Measurements from ENCODE around the gene FBN2. TPM values are rescaled to one million over a fixed set of nuclear protein-coding genes. Genes with fewer than 3 reads are reported as not detected.

The FBN2 gene
- total RNA-seq, 1 experiment from 2014 or later: 0.42 TPM

DNA sequence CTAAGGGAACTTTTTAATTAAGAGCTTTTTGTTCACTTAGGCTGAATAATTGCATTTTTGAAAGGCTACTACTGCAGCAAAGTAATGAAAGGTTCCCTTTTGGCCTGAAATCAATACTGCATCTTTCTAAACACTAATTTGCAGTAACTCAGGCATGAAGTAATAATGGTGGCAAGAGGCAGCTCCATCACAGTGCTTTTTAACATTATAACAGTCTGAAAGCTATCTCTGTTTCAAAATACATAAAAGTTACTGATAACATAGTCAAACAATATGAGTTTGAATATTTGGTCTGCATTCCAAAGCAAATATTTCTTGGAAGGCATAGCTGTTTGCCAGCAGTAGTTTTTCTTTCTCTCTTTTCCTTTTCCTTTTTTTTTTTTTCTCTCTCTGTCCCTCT is 113.4 kb downstream of the FBN2 start:
- POLR2A ChIA-PET: no interaction called here
- CTCF ChIA-PET: no interaction called here
- no TSS peak for BruUV-seq (replicated peaks)

DNA sequence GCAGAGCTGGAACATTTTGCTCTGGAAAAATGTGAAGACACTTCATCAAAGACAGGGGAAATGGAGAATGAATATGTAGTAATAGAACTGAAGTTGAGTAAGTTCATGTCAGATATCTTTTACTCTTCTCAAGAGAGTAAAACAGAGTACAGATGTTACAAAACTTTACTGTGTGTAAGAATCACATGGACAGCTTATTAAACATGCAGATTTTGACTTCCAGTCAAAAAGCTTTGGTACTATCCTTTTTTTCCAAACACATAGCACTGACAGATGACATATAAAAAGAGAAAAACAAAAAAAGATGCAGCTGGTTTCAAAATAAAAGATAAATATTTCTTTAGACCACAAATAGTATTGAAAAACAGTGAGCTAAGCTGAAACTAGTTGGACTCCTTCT is 115.4 kb downstream of the FBN2 start:
- ChIA-PET CTCF (no interaction called here), POLR2A (no interaction called here), RAD21 (ENCODE audit: low non-redundant PET in 1 of 2, low total read pairs in 2 of 2, uncharacterized antibody in 2 of 2, unreplicated experiment in 2 of 2) (no interaction called here)
- no peaks in the 10 kb centered on the region for H3K36me3 ChIP-seq (ENCODE audit: control insufficient read depth in 1 of 2, insufficient read depth in 2 of 2, low read length in 2 of 2)
- H2AFZ ChIP-seq (ENCODE audit: low read depth, low read length, poor library complexity, severe bottlenecking): no peak overlapping the region
- BruUV-seq (replicated peaks): no TSS peak
- H3K9me3 ChIP-seq (ENCODE audit: control insufficient read depth in 1 of 2, insufficient read depth in 1 of 2, low read depth in 1 of 2, low read length in 2 of 2): no peaks in the 10 kb centered on the region
- H3K4me3 ChIP-seq (replicated peaks in 1 of 2; ENCODE audit: low read depth in 1 of 2, low read length in 2 of 2): no peak overlapping the region
- H3K9me2 ChIP-seq (ENCODE audit: insufficient read depth): no peaks in the 10 kb centered on the region
- no peaks in the 10 kb centered on the region for H3K79me2 ChIP-seq (ENCODE audit: insufficient read depth, low read length)
- no peak for ATAC-seq
- H3K4me2 ChIP-seq (ENCODE audit: low read length): no peak overlapping the region
- DNase-seq (ENCODE audit: low read depth, low spot score): no peak
- H3K9ac ChIP-seq (ENCODE audit: low read length): no peak overlapping the region
- no peaks in the 10 kb centered on the region for H3K4me1 ChIP-seq (ENCODE audit: control insufficient read depth in 1 of 2, insufficient read depth in 2 of 2, low read length in 2 of 2)
- H4K20me1 ChIP-seq (ENCODE audit: insufficient read depth): no peaks in the 10 kb centered on the region
- no peak overlapping the region for H3K27ac ChIP-seq (ENCODE audit: low read depth, low read length)
- intact Hi-C loops (cut with micrococcal nuclease): no loop called here
- no peaks in the 10 kb centered on the region for H3K27me3 ChIP-seq (ENCODE audit: insufficient read depth, low read length)
- no peak for TF ChIP-seq CEBPB (IDR thresholded peaks at IDR 0.05; ENCODE audit: low read depth)
- TF ChIP-seq SP1 (IDR thresholded peaks at IDR 0.05; ENCODE audit: low read depth): no peak
- TF ChIP-seq SRF (IDR thresholded peaks at IDR 0.05; ENCODE audit: low read depth): no peak
- no peak for TF ChIP-seq EGR1 (IDR thresholded peaks at IDR 0.05; ENCODE audit: low read depth)
- no peak for TF ChIP-seq EZH2phosphoT487 (IDR thresholded peaks at IDR 0.05; ENCODE audit: borderline replicate concordance)
- no peak for TF ChIP-seq TCF7L2 (IDR thresholded peaks at IDR 0.05; ENCODE audit: borderline replicate concordance, extremely low read depth, insufficient read depth, insufficient read length)
- TF ChIP-seq, protein P1, sequence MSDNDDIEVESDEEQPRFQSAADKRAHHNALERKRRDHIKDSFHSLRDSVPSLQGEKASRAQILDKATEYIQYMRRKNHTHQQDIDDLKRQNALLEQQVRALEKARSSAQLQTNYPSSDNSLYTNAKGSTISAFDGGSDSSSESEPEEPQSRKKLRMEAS (IDR thresholded peaks at IDR 0.05): no peak
- TF ChIP-seq RAD21 (IDR thresholded peaks at IDR 0.05; ENCODE audit: low read depth): no peak
- TF ChIP-seq, protein P2, sequence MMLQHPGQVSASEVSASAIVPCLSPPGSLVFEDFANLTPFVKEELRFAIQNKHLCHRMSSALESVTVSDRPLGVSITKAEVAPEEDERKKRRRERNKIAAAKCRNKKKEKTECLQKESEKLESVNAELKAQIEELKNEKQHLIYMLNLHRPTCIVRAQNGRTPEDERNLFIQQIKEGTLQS (IDR thresholded peaks at IDR 0.05): no peak
- TF ChIP-seq, protein P3, sequence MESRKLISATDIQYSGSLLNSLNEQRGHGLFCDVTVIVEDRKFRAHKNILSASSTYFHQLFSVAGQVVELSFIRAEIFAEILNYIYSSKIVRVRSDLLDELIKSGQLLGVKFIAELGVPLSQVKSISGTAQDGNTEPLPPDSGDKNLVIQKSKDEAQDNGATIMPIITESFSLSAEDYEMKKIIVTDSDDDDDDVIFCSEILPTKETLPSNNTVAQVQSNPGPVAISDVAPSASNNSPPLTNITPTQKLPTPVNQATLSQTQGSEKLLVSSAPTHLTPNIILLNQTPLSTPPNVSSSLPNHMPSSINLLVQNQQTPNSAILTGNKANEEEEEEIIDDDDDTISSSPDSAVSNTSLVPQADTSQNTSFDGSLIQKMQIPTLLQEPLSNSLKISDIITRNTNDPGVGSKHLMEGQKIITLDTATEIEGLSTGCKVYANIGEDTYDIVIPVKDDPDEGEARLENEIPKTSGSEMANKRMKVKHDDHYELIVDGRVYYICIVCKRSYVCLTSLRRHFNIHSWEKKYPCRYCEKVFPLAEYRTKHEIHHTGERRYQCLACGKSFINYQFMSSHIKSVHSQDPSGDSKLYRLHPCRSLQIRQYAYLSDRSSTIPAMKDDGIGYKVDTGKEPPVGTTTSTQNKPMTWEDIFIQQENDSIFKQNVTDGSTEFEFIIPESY (IDR thresholded peaks at IDR 0.05; ENCODE audit: extremely low read depth, insufficient replicate concordance, low read length): no peak
- TF ChIP-seq, protein P4, sequence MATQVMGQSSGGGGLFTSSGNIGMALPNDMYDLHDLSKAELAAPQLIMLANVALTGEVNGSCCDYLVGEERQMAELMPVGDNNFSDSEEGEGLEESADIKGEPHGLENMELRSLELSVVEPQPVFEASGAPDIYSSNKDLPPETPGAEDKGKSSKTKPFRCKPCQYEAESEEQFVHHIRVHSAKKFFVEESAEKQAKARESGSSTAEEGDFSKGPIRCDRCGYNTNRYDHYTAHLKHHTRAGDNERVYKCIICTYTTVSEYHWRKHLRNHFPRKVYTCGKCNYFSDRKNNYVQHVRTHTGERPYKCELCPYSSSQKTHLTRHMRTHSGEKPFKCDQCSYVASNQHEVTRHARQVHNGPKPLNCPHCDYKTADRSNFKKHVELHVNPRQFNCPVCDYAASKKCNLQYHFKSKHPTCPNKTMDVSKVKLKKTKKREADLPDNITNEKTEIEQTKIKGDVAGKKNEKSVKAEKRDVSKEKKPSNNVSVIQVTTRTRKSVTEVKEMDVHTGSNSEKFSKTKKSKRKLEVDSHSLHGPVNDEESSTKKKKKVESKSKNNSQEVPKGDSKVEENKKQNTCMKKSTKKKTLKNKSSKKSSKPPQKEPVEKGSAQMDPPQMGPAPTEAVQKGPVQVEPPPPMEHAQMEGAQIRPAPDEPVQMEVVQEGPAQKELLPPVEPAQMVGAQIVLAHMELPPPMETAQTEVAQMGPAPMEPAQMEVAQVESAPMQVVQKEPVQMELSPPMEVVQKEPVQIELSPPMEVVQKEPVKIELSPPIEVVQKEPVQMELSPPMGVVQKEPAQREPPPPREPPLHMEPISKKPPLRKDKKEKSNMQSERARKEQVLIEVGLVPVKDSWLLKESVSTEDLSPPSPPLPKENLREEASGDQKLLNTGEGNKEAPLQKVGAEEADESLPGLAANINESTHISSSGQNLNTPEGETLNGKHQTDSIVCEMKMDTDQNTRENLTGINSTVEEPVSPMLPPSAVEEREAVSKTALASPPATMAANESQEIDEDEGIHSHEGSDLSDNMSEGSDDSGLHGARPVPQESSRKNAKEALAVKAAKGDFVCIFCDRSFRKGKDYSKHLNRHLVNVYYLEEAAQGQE (IDR thresholded peaks at IDR 0.05; ENCODE audit: low read depth): no peak

More for the DNA sequence above, 113.4 kb downstream of the FBN2 start:
- intact Hi-C loops (cut with micrococcal nuclease): no loop called here
- Histone ChIP-seq H3K79me2 (ENCODE audit: insufficient read depth, low read length) (no peaks in the 10 kb centered on the region), H3K27ac (ENCODE audit: low read depth, low read length) (no peak overlapping the region), H3K9ac (ENCODE audit: low read length) (no peak overlapping the region), H3K4me1 (ENCODE audit: control insufficient read depth in 1 of 2, insufficient read depth in 2 of 2, low read length in 2 of 2) (no peaks in the 10 kb centered on the region), H3K9me2 (ENCODE audit: insufficient read depth) (no peaks in the 10 kb centered on the region), H4K20me1 (ENCODE audit: insufficient read depth) (no peaks in the 10 kb centered on the region), H3K4me2 (ENCODE audit: low read length) (no peak overlapping the region), H3K36me3 (ENCODE audit: control insufficient read depth in 1 of 2, insufficient read depth in 2 of 2, low read length in 2 of 2) (no peaks in the 10 kb centered on the region), H3K4me3 (replicated peaks in 1 of 2; ENCODE audit: low read depth in 1 of 2, low read length in 2 of 2) (no peak overlapping the region), H3K27me3 (ENCODE audit: insufficient read depth, low read length) (no peaks in the 10 kb centered on the region), H3K9me3 (ENCODE audit: control insufficient read depth in 1 of 2, insufficient read depth in 1 of 2, low read depth in 1 of 2, low read length in 2 of 2) (no peaks in the 10 kb centered on the region), H2AFZ (ENCODE audit: low read depth, low read length, poor library complexity, severe bottlenecking) (no peak overlapping the region)
- RAD21 ChIA-PET (ENCODE audit: low non-redundant PET in 1 of 2, low total read pairs in 2 of 2, uncharacterized antibody in 2 of 2, unreplicated experiment in 2 of 2): no interaction called here
- ATAC-seq (no peak), DNase-seq (ENCODE audit: low read depth, low spot score) (no peak)
- TF ChIP-seq TCF7L2 (IDR thresholded peaks at IDR 0.05; ENCODE audit: borderline replicate concordance, extremely low read depth, insufficient read depth, insufficient read length) (no peak), POLR2AphosphoS5 (IDR thresholded peaks at IDR 0.05; ENCODE audit: low read depth, low read length) (no peak), FOSL1 (IDR thresholded peaks at IDR 0.05; ENCODE audit: low read depth) (no peak), ZNF274 (IDR thresholded peaks at IDR 0.05; ENCODE audit: low read depth, low read length) (no peak), EZH2phosphoT487 (IDR thresholded peaks at IDR 0.05; ENCODE audit: borderline replicate concordance) (no peak), SP1 (IDR thresholded peaks at IDR 0.05; ENCODE audit: low read depth) (no peak), SRF (IDR thresholded peaks at IDR 0.05; ENCODE audit: low read depth) (no peak), RAD21 (IDR thresholded peaks at IDR 0.05; ENCODE audit: low read depth) (no peak), JUND (IDR thresholded peaks at IDR 0.05) (no peak), CBX3 (IDR thresholded peaks at IDR 0.05; ENCODE audit: low read depth) (no peak)
- TF ChIP-seq, protein P1 (IDR thresholded peaks at IDR 0.05): no peak
